Measurements from ENCODE around the gene EFEMP1. TPM values are rescaled to one million over a fixed set of nuclear protein-coding genes. Genes with fewer than 3 reads are reported as not detected.

Gene EFEMP1
- total RNA-seq, 3 donors from 2014 or later (not counting 1 experiment from before 2014, with no cell fraction given), result not detected

- no peak for TF ChIP-seq CTCF (IDR thresholded peaks at IDR 0.05)
- H3K27ac ChIP-seq (ENCODE audit: low read length), result no peak overlapping the region
- Mint-ChIP-seq H3K27ac (no peak overlapping the region), H3K9me3 (peaks cover 9 to 13% of the 10 kb centered on the region in 2 donors), H3K4me1 (no peaks in the 10 kb centered on the region), H3K27me3 (ENCODE audit: low read depth in 2 of 2) (peaks cover 0 to 3% of the 10 kb centered on the region in 2 donors), H3K36me3 (no peaks in the 10 kb centered on the region), H3K4me3 (no peak overlapping the region)
- DNase-seq (no peak), ATAC-seq (no peak)
- no peaks in the 10 kb centered on the region for H3K9me3 ChIP-seq (ENCODE audit: control insufficient read depth, insufficient read depth, low read length)
- no peaks in the 10 kb centered on the region for H3K27me3 ChIP-seq (ENCODE audit: control insufficient read depth, insufficient read depth, low read length)
- intact Hi-C loops (cut with micrococcal nuclease), result no loop called here
- H3K4me1 ChIP-seq (ENCODE audit: control insufficient read depth, insufficient read depth, low read length), result no peaks in the 10 kb centered on the region
- H3K4me3 ChIP-seq (ENCODE audit: low read length), result no peak overlapping the region
- no peaks in the 10 kb centered on the region for H3K36me3 ChIP-seq (ENCODE audit: control insufficient read depth, insufficient read depth, low read length)
Measured at GRCh38 chr2:55949211-55949610, 25.6 kb upstream of the EFEMP1 start.

GRCh38 chr2:55948176-55948923, 24.8 kb upstream of the EFEMP1 start:
- DNase-seq, result no peak
- Mint-ChIP-seq H3K36me3 (no peaks in the 10 kb centered on the region), H3K4me3 (no peak overlapping the region), H3K27me3 (ENCODE audit: low read depth in 2 of 2) (peaks cover 0 to 3% of the 10 kb centered on the region in 2 donors), H3K27ac (no peak overlapping the region), H3K4me1 (no peaks in the 10 kb centered on the region), H3K9me3 (peaks cover 9 to 13% of the 10 kb centered on the region in 2 donors)
- no peaks in the 10 kb centered on the region for H3K4me1 ChIP-seq (ENCODE audit: control insufficient read depth, insufficient read depth, low read length)
- no peaks in the 10 kb centered on the region for H3K27me3 ChIP-seq (ENCODE audit: control insufficient read depth, insufficient read depth, low read length)
- no peak overlapping the region for H3K4me3 ChIP-seq (ENCODE audit: low read length)
- no peak for ATAC-seq
- no peaks in the 10 kb centered on the region for H3K36me3 ChIP-seq (ENCODE audit: control insufficient read depth, insufficient read depth, low read length)
- no peaks in the 10 kb centered on the region for H3K9me3 ChIP-seq (ENCODE audit: control insufficient read depth, insufficient read depth, low read length)
- intact Hi-C loops (cut with micrococcal nuclease), result no loop called here
- TF ChIP-seq CTCF (IDR thresholded peaks at IDR 0.05), result no peak
- H3K27ac ChIP-seq (ENCODE audit: low read length), result no peak overlapping the region

- Mint-ChIP-seq H3K36me3 (no peaks in the 10 kb centered on the region), H3K9me3 (peaks cover 9 to 14% of the 10 kb centered on the region in 2 donors), H3K27ac (no peak overlapping the region), H3K4me1 (no peaks in the 10 kb centered on the region), H3K27me3 (ENCODE audit: low read depth in 2 of 2) (peaks cover 0 to 1% of the 10 kb centered on the region in 2 donors), H3K4me3 (no peak overlapping the region)
- no peak for DNase-seq
- WGBS (ENCODE audit: insufficient coverage), result 88% methylated on average over 3 of the region's 4 CpGs
- H3K36me3 ChIP-seq (ENCODE audit: control insufficient read depth, insufficient read depth, low read length), result no peaks in the 10 kb centered on the region
- ATAC-seq, result no peak
- no peaks in the 10 kb centered on the region for H3K4me1 ChIP-seq (ENCODE audit: control insufficient read depth, insufficient read depth, low read length)
- no peak overlapping the region for H3K4me3 ChIP-seq (ENCODE audit: low read length)
- no peaks in the 10 kb centered on the region for H3K9me3 ChIP-seq (ENCODE audit: control insufficient read depth, insufficient read depth, low read length)
- no peak overlapping the region for H3K27ac ChIP-seq (ENCODE audit: low read length)
- no peaks in the 10 kb centered on the region for H3K27me3 ChIP-seq (ENCODE audit: control insufficient read depth, insufficient read depth, low read length)
- intact Hi-C loops (cut with micrococcal nuclease), result no loop called here
- no peak for TF ChIP-seq CTCF (IDR thresholded peaks at IDR 0.05)
Measured at GRCh38 chr2:55947752-55948151, 24.2 kb upstream of the EFEMP1 start.

- Histone ChIP-seq H3K27me3 (ENCODE audit: control insufficient read depth, insufficient read depth, low read length) (no peaks in the 10 kb centered on the region), H3K9me3 (ENCODE audit: control insufficient read depth, insufficient read depth, low read length) (no peaks in the 10 kb centered on the region), H3K27ac (ENCODE audit: low read length) (no peak overlapping the region), H3K4me1 (ENCODE audit: control insufficient read depth, insufficient read depth, low read length) (no peaks in the 10 kb centered on the region), H3K4me3 (ENCODE audit: low read length) (no peak overlapping the region), H3K36me3 (ENCODE audit: control insufficient read depth, insufficient read depth, low read length) (no peaks in the 10 kb centered on the region)
- ATAC-seq (no peak), DNase-seq (no peak)
- Mint-ChIP-seq H3K4me1 (no peaks in the 10 kb centered on the region), H3K27ac (no peak overlapping the region), H3K27me3 (ENCODE audit: low read depth in 2 of 2) (no peaks in the 10 kb centered on the region), H3K9me3 (peaks cover 9 to 16% of the 10 kb centered on the region in 2 donors), H3K4me3 (no peak overlapping the region), H3K36me3 (no peaks in the 10 kb centered on the region)
- WGBS (ENCODE audit: insufficient coverage), result 100% methylated on average over 1 of the region's 1 CpG
- no peak for TF ChIP-seq CTCF (IDR thresholded peaks at IDR 0.05)
- intact Hi-C loops (cut with micrococcal nuclease), result no loop called here
Measured at GRCh38 chr2:55946793-55947192, 23.2 kb upstream of the EFEMP1 start.
